ENCODE data around the gene SSTR3. TPM values are rescaled to one million over a fixed set of nuclear protein-coding genes. Genes with fewer than 3 reads are reported as not detected.
A peak's percentile ranks its signal among the peaks of the same experiment; 100 is the strongest.

SSTR3 gene
- total and polyA plus RNA-seq, 2 of the 13 experiments (the other 11 are each of a cell fraction or from before 2014, with no cell fraction given) = 0.08 to 0.64 TPM

DNA sequence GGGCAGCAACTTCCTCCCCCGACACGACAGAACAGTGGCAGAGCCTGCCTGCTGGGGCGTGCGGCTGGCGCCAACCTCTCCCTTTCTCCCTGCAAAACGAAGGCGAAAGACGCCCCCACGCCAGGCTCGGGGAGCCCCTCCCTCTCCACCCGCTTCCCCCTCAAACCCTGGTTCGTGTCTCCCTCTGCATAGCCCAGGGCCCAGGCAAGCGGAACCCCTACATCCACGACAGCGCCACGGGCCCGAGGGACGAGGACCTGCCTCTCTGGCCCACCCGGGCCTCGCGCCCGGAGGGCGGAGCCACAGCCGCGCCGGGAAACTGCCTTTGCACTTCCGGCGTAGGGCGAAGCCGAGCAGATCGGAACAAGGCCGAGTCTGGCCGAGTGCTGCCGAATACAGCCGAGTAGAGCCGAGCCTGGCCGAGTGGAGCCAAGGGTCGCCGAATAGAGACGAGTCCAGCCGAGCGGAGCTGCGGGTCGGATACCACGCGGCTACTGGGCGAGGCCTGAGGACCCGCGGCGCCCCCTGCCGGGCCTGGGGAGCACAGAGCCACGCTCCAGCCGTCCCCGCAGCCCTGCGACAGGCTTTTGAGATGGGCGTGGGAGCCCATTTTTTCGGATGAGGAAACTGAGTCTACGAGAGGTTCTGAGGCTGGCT, 13.0 kb downstream of the SSTR3 start (continued):
- TF ChIP-seq POGK (CRISPR knock-in tag; conservative IDR thresholded peaks at IDR 0.05) = peak; percentile 78; the same call in 1 of the 2 replicates
- TF ChIP-seq ZFP1 (CRISPR knock-in tag; IDR thresholded peaks at IDR 0.05) = peak; percentile 51; the same call in 1 of the 2 replicates
- TF ChIP-seq NONO (IDR thresholded peaks at IDR 0.05) = no peak
- peak; percentile 88 for TF ChIP-seq NONO (CRISPR knock-in tag; conservative IDR thresholded peaks at IDR 0.05)
- 0 out of 2 replicates have a peak, but pooled peaks have one; percentile 3 for TF ChIP-seq ZBTB38 (CRISPR knock-in tag; IDR thresholded peaks at IDR 0.05)
- TF ChIP-seq ELF4 (CRISPR knock-in tag; IDR thresholded peaks at IDR 0.05; ENCODE audit: borderline replicate concordance) = no peak
- TF ChIP-seq NR2F2 (IDR thresholded peaks at IDR 0.05; ENCODE audit: borderline replicate concordance, low read depth) = no peak
- TF ChIP-seq ZNF547 (CRISPR knock-in tag; IDR thresholded peaks at IDR 0.05) = 0 out of 2 replicates have a peak, but pooled peaks have one; percentile 79
- TF ChIP-seq FLYWCH1 (CRISPR knock-in tag; IDR thresholded peaks at IDR 0.05) = no peak
- peak; percentile 63; the same call in 1 of the 2 replicates for TF ChIP-seq HNRNPL (IDR thresholded peaks at IDR 0.05; ENCODE audit: low read depth, low read length)
- TF ChIP-seq MYPOP (CRISPR knock-in tag; IDR thresholded peaks at IDR 0.05) = 0 out of 2 replicates have a peak, but pooled peaks have one; percentile 69
- TF ChIP-seq, protein P1, sequence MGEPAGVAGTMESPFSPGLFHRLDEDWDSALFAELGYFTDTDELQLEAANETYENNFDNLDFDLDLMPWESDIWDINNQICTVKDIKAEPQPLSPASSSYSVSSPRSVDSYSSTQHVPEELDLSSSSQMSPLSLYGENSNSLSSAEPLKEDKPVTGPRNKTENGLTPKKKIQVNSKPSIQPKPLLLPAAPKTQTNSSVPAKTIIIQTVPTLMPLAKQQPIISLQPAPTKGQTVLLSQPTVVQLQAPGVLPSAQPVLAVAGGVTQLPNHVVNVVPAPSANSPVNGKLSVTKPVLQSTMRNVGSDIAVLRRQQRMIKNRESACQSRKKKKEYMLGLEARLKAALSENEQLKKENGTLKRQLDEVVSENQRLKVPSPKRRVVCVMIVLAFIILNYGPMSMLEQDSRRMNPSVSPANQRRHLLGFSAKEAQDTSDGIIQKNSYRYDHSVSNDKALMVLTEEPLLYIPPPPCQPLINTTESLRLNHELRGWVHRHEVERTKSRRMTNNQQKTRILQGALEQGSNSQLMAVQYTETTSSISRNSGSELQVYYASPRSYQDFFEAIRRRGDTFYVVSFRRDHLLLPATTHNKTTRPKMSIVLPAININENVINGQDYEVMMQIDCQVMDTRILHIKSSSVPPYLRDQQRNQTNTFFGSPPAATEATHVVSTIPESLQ (CRISPR knock-in tag; conservative IDR thresholded peaks at IDR 0.05) = 0 out of 2 replicates have a peak, but pooled peaks have one; percentile 21
- TF ChIP-seq ZNF383 (CRISPR knock-in tag; IDR thresholded peaks at IDR 0.05; ENCODE audit: borderline replicate concordance) = peak; percentile 55; the same call in 1 of the 2 replicates
- no peak; the same call in 1 of the 2 replicates for TF ChIP-seq ZMYM3 (CRISPR knock-in tag; IDR thresholded peaks at IDR 0.05)
- TF ChIP-seq GRHL1 (CRISPR knock-in tag; conservative IDR thresholded peaks at IDR 0.05) = no peak
- peak; percentile 89 for TF ChIP-seq ZNF44 (CRISPR knock-in tag; IDR thresholded peaks at IDR 0.05)
- TF ChIP-seq SMAD9 (CRISPR knock-in tag; IDR thresholded peaks at IDR 0.05) = peak; percentile 67; the same call in 1 of the 2 replicates
- peak; percentile 88; the same call in 1 of the 2 replicates for TF ChIP-seq ZNF724P (CRISPR knock-in tag; IDR thresholded peaks at IDR 0.05; ENCODE audit: borderline replicate concordance)
- TF ChIP-seq YEATS2 (CRISPR knock-in tag; IDR thresholded peaks at IDR 0.05; ENCODE audit: borderline replicate concordance) = peak; percentile 91
- TF ChIP-seq MED13 (CRISPR knock-in tag; IDR thresholded peaks at IDR 0.05) = 0 out of 2 replicates have a peak, but pooled peaks have one; percentile 65
- TF ChIP-seq ATF2 (CRISPR knock-in tag; IDR thresholded peaks at IDR 0.05) = no peak
- TF ChIP-seq ZNF12 (CRISPR knock-in tag; IDR thresholded peaks at IDR 0.05) = no peak
